GM19452 (cell line): Measurements from ENCODE around the gene SPATA21.
A peak's percentile ranks its signal among the peaks of the same experiment; 100 is the strongest.

Experiments used
- ATAC-seq: cut with Tn5 transposase; IDR thresholded peaks from one replicate; pipeline ENCODE4 v1.9.1; 2021; ENCODE audit not compliant: unreplicated experiment

The SPATA21 gene

GRCh38 chr1:16451841-16452528 is 14.8 kb upstream of the SPATA21 start:
- no peak for ATAC-seq

GRCh38 chr1:16450863-16451481 is 13.7 kb upstream of the SPATA21 start:
- ATAC-seq = no peak

GRCh38 chr1:16449666-16450065 is 12.4 kb upstream of the SPATA21 start:
- no peak for ATAC-seq

GRCh38 chr1:16449065-16449464 is 11.8 kb upstream of the SPATA21 start:
- ATAC-seq = no peak

GRCh38 chr1:16447641-16448040 is 10.4 kb upstream of the SPATA21 start:
- no peak for ATAC-seq

GRCh38 chr1:16446116-16446515 is 8.9 kb upstream of the SPATA21 start:
- ATAC-seq = no peak

- no peak for ATAC-seq
These were observed 7.8 kb upstream of the SPATA21 start for GRCh38 chr1:16445052-16445451.

GRCh38 chr1:16443975-16444770 is 6.9 kb upstream of the SPATA21 start:
- no peak for ATAC-seq

- ATAC-seq = no peak
These were observed 5.7 kb upstream of the SPATA21 start for GRCh38 chr1:16442941-16443340.

GRCh38 chr1:16442265-16442664 is 5.0 kb upstream of the SPATA21 start:
- no peak for ATAC-seq

GRCh38 chr1:16441282-16441665 is 4.0 kb upstream of the SPATA21 start:
- ATAC-seq = no peak

GRCh38 chr1:16440470-16441281 is 3.5 kb upstream of the SPATA21 start, which contains the start of gene NECAP2:
Gene NECAP2, plus strand, starts transcription at chr1:16440724. Its CDS starts 38 bp downstream, at chr1:16440762.
- peak; percentile 89 for ATAC-seq

- ATAC-seq = peak; percentile 12
These were observed 2.9 kb upstream of the SPATA21 start for GRCh38 chr1:16440131-16440469.

GRCh38 chr1:16438924-16439323 is 1.7 kb upstream of the SPATA21 start:
- ATAC-seq = no peak

- no peak for ATAC-seq
These were observed 1.3 kb upstream of the SPATA21 start for GRCh38 chr1:16438516-16438915.

GRCh38 chr1:16434501-16434900 is 2.7 kb downstream of the SPATA21 start:
- ATAC-seq = no peak

- no peak for ATAC-seq
These were observed 3.2 kb downstream of the SPATA21 start for GRCh38 chr1:16434007-16434406.

GRCh38 chr1:16433030-16433429 is 4.2 kb downstream of the SPATA21 start:
- no peak for ATAC-seq

- no peak for ATAC-seq
These were observed 6.6 kb downstream of the SPATA21 start for GRCh38 chr1:16430606-16431005.

- no peak for ATAC-seq
These were observed 11.8 kb downstream of the SPATA21 start for GRCh38 chr1:16425125-16426025.
